Brain microvascular endothelial cell (primary cell): Measurements from ENCODE around the gene DCTN2.
"Not testable (repeated sequence)": the region's sequence is repeated elsewhere in the genome, so short reads cannot be mapped to it uniquely, and the experiment has no call there.

Experiments
- DNase-seq: peaks from one replicate; pipeline ENCODE4 v3.0.0-alpha.2; 2020
- H3K27ac ChIP-seq: fragments of 250-450 bp; sonication (Bioruptor Pico); 2 replicates; pipeline ENCODE4 v1.5.1; 2020; ENCODE audit warnings: mild to moderate bottlenecking, moderate library complexity
- H3K27me3 ChIP-seq: fragments of 250-450 bp; sonication (Bioruptor Pico); replicated peaks from 2 replicates; pipeline ENCODE4 v1.5.1; 2020; ENCODE audit warnings: mild to moderate bottlenecking
- H3K36me3 ChIP-seq: fragments of 250-450 bp; sonication (Bioruptor Pico); replicated peaks from 2 replicates; pipeline ENCODE4 v1.5.1; 2020; ENCODE audit warnings: mild to moderate bottlenecking
- H3K4me3 ChIP-seq: 2 replicates; pipeline ENCODE4 v1.5.1; 2011; ENCODE audit warnings: low read depth, mild to moderate bottlenecking, control low read depth, low read length, moderate library complexity
- in situ Hi-C: cut with HindIII; loops from 2 replicates; pipeline ENCODE4 v1.10.0; 2017; ENCODE audit warnings: low sequenced_read_pairs, low pct_ligation_motif_present
- TF ChIP-seq, protein P1 (sequence below): IDR thresholded peaks from 2 replicates; pipeline ENCODE4 v1.5.1; 2011; ENCODE audit warnings: low read depth, mild to moderate bottlenecking, moderate library complexity, low read length, control low read depth, inconsistent platforms; ENCODE audit errors: missing control alignments

Gene DCTN2

DNA sequence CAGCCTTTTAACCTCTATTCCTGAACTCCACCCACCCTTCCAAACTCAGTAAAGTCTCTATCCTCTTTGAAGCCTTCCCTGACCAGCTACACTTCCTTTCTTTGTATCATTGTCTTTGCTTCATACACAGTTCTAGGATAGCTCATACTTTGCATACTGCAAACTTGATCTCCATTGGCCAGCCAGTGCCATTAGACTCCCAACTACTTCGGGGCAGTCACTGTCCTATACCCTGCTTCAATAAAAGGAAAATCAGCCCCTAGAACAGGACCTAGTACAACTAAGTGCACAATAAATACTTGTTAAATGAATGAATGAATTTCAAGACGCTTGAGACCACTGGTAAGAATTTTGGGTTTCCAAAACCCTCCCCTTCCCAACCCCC lies 43.5 kb upstream of the DCTN2 start:
- Histone ChIP-seq H3K27me3 (peaks cover 3% of the 10 kb centered on the region), H3K36me3 (no peaks in the 10 kb centered on the region), H3K27ac (no peak overlapping the region), H3K4me3 (peak overlapping the region; percentile 80)
- no peak for DNase-seq
- TF ChIP-seq, protein P1, sequence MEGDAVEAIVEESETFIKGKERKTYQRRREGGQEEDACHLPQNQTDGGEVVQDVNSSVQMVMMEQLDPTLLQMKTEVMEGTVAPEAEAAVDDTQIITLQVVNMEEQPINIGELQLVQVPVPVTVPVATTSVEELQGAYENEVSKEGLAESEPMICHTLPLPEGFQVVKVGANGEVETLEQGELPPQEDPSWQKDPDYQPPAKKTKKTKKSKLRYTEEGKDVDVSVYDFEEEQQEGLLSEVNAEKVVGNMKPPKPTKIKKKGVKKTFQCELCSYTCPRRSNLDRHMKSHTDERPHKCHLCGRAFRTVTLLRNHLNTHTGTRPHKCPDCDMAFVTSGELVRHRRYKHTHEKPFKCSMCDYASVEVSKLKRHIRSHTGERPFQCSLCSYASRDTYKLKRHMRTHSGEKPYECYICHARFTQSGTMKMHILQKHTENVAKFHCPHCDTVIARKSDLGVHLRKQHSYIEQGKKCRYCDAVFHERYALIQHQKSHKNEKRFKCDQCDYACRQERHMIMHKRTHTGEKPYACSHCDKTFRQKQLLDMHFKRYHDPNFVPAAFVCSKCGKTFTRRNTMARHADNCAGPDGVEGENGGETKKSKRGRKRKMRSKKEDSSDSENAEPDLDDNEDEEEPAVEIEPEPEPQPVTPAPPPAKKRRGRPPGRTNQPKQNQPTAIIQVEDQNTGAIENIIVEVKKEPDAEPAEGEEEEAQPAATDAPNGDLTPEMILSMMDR = no peak
- in situ Hi-C loops = no loop called here

DNA sequence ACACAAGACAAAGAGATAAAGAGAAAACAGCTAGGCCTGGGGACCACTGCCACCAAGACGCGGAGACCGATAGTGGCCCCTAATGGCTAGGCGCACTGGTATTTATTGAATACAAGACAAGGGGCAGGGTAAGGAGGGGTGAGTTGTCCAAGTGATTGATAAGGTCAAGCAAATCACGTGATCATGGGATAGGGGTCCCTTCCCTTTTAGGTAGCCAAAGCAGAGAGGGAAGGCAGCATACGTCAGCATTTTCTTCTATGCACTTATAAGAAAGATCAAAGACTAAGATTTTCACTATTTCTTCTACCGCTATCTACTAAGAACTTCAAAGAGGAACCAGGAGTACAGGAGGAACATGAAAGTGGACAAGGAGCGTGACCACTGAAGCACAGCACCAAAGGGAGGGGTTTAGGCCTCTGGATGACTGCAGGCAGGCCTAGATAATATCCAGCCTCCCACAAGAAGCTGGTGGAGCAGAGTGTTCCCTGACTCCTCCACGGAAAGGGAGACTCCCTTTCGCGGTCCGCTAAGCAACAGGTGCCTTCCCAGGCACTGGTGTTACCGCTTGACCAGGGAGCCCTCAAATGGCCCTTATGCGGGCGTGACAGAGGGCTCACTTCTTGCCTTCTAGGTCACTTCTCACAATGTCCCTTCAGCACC lies 42.1 kb upstream of the DCTN2 start:
- H3K36me3 ChIP-seq, DNase-seq, H3K27ac ChIP-seq, H3K4me3 ChIP-seq, in situ Hi-C loops, H3K27me3 ChIP-seq: not testable (repeated sequence)

DNA sequence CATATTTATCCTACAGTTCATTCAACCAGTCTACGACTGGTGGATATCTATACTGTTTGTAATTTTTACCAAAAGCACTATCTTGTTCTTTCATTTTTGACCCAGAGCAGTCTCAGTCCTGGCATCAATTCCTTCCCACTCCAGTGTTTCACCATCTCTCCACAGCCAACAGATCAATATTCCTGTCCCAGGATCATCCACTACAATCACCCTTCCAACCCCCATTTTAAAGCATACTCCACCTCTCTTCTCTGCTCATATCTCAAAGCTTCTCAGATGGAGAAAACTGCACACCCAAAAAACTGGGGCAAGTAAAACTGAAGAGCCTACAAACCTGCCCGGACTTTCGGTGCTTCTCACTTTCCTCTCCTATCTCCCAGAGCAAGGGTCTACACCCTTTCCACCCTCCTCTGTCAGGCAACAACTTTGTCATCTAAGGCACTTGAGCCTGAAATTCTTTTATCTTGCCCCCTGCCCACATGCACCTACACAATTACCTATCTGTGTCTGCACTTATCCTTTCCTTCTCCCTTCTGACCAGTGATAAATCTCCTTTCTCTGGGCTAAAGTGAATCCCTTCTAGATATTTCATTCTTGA lies 39.9 kb upstream of the DCTN2 start:
- DNase-seq = no peak
- peaks cover 5% of the 10 kb centered on the region for H3K27me3 ChIP-seq
- in situ Hi-C loops = no loop called here

DNA sequence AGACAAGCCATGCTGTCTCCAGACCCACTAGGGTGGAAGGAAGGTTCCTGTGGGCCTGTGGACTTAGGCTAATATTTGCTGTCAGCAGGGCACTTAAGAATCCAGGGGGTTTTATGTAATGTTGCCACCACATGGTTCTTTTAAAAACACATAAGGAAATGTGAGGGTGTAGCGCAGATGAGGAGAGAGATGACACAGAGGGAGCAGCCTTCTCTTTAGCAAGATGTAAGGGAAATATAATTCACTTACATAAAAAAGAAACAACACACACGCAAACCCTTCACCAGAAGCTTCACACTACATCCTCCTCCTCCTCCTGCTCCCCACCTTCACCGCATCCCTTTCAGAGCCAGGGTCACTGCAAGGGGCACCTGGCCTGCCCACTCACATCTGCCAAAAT lies 39.1 kb upstream of the DCTN2 start:
- DNase-seq = no peak
- Histone ChIP-seq H3K27ac (no peak overlapping the region), H3K27me3 (peaks cover 5% of the 10 kb centered on the region), H3K36me3 (no peaks in the 10 kb centered on the region), H3K4me3 (no peak overlapping the region)
- in situ Hi-C loops = no loop called here
- TF ChIP-seq, protein P1 = no peak

More for the DNA sequence above, 39.9 kb upstream of the DCTN2 start:
- H3K27ac ChIP-seq = no peak overlapping the region
- no peak overlapping the region for H3K4me3 ChIP-seq
- TF ChIP-seq, protein P1 = no peak
- H3K36me3 ChIP-seq = no peaks in the 10 kb centered on the region

DNA sequence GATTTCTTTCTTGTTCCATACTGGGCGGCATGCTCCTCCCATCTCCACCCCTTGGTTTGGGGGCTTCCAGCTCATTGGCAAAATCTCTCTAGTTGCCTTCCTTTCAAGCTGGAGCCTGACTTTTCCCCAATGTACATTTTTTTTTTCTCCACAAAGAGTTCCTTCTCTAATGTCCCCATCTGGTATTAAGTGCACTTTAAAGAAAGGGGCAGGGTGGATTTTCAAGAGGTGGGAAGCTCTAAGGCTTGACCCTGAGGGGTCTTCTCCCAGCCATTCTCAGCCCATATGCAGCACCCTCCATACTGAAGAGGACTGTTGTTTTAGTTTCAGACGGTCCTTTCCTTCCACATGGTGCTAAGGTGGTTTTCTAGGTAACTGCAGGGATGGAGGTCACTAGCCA lies 38.2 kb upstream of the DCTN2 start:
- H3K27me3 ChIP-seq = peaks cover 5% of the 10 kb centered on the region
- in situ Hi-C loops = no loop called here
- no peaks in the 10 kb centered on the region for H3K36me3 ChIP-seq
- TF ChIP-seq, protein P1 = no peak
- DNase-seq = no peak
- no peak overlapping the region for H3K4me3 ChIP-seq
- H3K27ac ChIP-seq = no peak overlapping the region

DNA sequence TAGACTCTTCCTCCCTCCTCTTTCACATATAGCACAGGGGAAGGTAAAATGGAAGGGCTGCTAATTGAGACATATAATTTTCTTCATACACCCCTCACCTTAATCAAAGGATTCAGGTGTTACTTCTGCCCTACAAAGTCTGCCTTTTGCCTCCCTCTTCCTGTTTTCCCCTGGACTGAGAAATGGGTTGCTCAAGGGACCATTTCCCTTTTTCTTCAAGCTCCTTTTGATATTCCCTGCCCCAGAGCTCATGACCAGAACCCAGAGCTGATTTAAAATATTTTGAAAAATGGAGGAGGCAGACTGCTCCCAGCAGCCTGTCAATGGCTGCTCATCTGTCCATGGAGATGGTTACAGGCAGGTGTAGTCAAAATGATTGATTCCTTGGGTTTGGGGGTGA lies 37.7 kb upstream of the DCTN2 start:
- in situ Hi-C loops = no loop called here
- Histone ChIP-seq H3K27me3 (peaks cover 5% of the 10 kb centered on the region), H3K4me3 (no peak overlapping the region), H3K36me3 (no peaks in the 10 kb centered on the region), H3K27ac (no peak overlapping the region)
- no peak for DNase-seq
- TF ChIP-seq, protein P1 = no peak
